ENCODE measurements around the gene RNASE7.

DNA sequence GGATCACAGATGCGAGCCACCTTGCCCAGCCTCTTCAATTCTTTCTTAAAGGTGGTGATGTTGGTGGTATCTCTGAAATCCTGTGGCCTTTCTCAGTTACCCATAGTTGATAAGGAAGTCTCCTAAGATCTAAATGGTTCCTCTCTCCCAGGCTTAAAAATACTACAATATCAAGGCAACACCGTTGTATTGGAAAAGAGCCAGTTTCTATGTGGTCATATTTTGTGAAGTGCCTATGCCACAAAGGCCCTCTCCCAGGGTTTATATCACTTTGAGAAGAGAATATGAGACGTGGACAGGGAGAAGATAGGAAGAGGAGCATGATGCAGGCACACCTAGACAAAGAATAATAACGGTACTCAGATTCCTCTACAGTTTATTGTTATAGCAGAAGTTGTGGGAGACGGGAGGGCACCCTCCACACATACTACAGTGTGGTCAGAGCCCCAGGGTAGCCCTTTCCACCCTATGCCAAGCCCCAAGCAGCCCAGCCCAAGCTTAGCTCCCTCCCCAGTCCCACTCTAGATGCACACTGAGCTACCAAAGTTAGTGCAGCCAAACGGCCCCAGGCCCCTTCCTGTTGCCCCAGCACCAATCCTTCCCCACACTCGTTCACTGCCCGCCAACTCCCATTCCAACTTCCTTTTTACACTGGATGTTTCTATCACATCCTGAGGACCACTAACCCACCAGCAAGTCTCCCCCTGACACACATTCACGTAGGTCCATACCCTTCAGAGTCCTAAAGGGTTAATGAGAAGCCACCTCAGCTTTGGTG is 25.6 kb upstream of the RNASE7 start:
- TF ChIP-seq TEAD4 (IDR thresholded peaks at IDR 0.05; ENCODE audit: borderline replicate concordance, insufficient read depth) (no peak), SIN3A (IDR thresholded peaks at IDR 0.05; ENCODE audit: borderline replicate concordance, low read depth, low read length) (no peak), NFIC (IDR thresholded peaks at IDR 0.05; ENCODE audit: borderline replicate concordance) (no peak)
- TF ChIP-seq, protein P1, sequence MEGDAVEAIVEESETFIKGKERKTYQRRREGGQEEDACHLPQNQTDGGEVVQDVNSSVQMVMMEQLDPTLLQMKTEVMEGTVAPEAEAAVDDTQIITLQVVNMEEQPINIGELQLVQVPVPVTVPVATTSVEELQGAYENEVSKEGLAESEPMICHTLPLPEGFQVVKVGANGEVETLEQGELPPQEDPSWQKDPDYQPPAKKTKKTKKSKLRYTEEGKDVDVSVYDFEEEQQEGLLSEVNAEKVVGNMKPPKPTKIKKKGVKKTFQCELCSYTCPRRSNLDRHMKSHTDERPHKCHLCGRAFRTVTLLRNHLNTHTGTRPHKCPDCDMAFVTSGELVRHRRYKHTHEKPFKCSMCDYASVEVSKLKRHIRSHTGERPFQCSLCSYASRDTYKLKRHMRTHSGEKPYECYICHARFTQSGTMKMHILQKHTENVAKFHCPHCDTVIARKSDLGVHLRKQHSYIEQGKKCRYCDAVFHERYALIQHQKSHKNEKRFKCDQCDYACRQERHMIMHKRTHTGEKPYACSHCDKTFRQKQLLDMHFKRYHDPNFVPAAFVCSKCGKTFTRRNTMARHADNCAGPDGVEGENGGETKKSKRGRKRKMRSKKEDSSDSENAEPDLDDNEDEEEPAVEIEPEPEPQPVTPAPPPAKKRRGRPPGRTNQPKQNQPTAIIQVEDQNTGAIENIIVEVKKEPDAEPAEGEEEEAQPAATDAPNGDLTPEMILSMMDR (IDR thresholded peaks at IDR 0.05) = no peak
